Measurements from ENCODE around the gene G0S2.

The G0S2 gene

GRCh38 chr1:209702832-209703231 lies 27.6 kb downstream of the G0S2 start:
- TF ChIP-seq CTCF (IDR thresholded peaks at IDR 0.05; ENCODE audit: control extremely low read depth, extremely low read depth, low read depth, missing control alignments) = no peak
- DNase-seq (ENCODE audit: extremely low spot score) = no peak
- ChIA-PET POLR2A (no interaction called here), CTCF (interaction anchor here (1.0 to 3.1 kb wide), 3 partner anchors 9 to 45 kb away, joined by 3 to 16 read pairs (median 4); no protein-coding TSS in a partner anchor)

- POLR2A ChIA-PET = interaction anchor here (0.6 kb wide), 1 partner anchor 27 kb away, joined by 8 read pairs; no protein-coding TSS in a partner anchor
- TF ChIP-seq CTCF (IDR thresholded peaks at IDR 0.05; ENCODE audit: control extremely low read depth, extremely low read depth, low read depth, missing control alignments) = no peak
- DNase-seq (ENCODE audit: extremely low spot score) = peak; percentile 27
- CTCF ChIA-PET = interaction anchor here (1.0 to 3.5 kb wide), 10 partner anchors 9 to 135 kb away, joined by 3 to 16 read pairs (median 4); partner anchors contain the start of gene G0S2
Observed at GRCh38 chr1:209703834-209704504, 28.8 kb downstream of the G0S2 start.

- no peak for TF ChIP-seq CTCF (IDR thresholded peaks at IDR 0.05; ENCODE audit: control extremely low read depth, extremely low read depth, low read depth, missing control alignments)
- CTCF ChIA-PET = interaction anchor here (1.0 to 3.5 kb wide), 8 partner anchors 8 to 136 kb away, joined by 3 to 16 read pairs (median 4); partner anchors contain the start of gene G0S2
- no peak for DNase-seq (ENCODE audit: extremely low spot score)
- POLR2A ChIA-PET = no interaction called here
Observed at GRCh38 chr1:209704584-209704983, 29.4 kb downstream of the G0S2 start, which contains the start of gene HSD11B1. TSS of gene HSD11B1 (plus strand) at chr1:209704846. CDS start at chr1:209704943, 97 bp downstream.

- CTCF ChIA-PET = interaction anchor here (1.0 to 3.5 kb wide), 6 partner anchors 8 to 137 kb away, joined by 3 to 16 read pairs (median 6); no protein-coding TSS in a partner anchor
- POLR2A ChIA-PET = no interaction called here
- TF ChIP-seq CTCF (IDR thresholded peaks at IDR 0.05; ENCODE audit: control extremely low read depth, extremely low read depth, low read depth, missing control alignments) = no peak
- DNase-seq (ENCODE audit: extremely low spot score) = no peak
Observed at GRCh38 chr1:209705033-209705598, 29.9 kb downstream of the G0S2 start.

GRCh38 chr1:209706622-209707021 lies 31.4 kb downstream of the G0S2 start:
- DNase-seq (ENCODE audit: extremely low spot score) = no peak
- ChIA-PET POLR2A (no interaction called here), CTCF (interaction anchor here (1.0 to 3.5 kb wide), 6 partner anchors 13 to 131 kb away, joined by 3 to 12 read pairs (median 3); no protein-coding TSS in a partner anchor)
- no peak for TF ChIP-seq CTCF (IDR thresholded peaks at IDR 0.05; ENCODE audit: control extremely low read depth, extremely low read depth, low read depth, missing control alignments)

GRCh38 chr1:209707308-209707707 lies 32.1 kb downstream of the G0S2 start:
- POLR2A ChIA-PET = no interaction called here

More at GRCh38 chr1:209707308-209707707, 32.1 kb downstream of the G0S2 start:
- CTCF ChIA-PET = interaction anchor here (1.0 to 2.2 kb wide), 5 partner anchors 14 to 132 kb away, joined by 3 to 12 read pairs (median 3); no protein-coding TSS in a partner anchor
- TF ChIP-seq CTCF (IDR thresholded peaks at IDR 0.05; ENCODE audit: control extremely low read depth, extremely low read depth, low read depth, missing control alignments) = no peak
- DNase-seq (ENCODE audit: extremely low spot score) = no peak

Measured in GM10248 (cell line).